DMS153 (cell line): ENCODE measurements around the gene RINL.
"Not testable (repeated sequence)": the region's sequence is repeated elsewhere in the genome, so short reads cannot be mapped to it uniquely, and the experiment has no call there.

ENCODE experiments used
- DNase-seq: peaks from one replicate; lab custom pipeline; 2025; lab: John Stamatoyannopoulos, UW

The RINL gene

GRCh38 chr19:38905620-38906019, 27.5 kb upstream of the RINL start:
- no peak for DNase-seq

- no peak for DNase-seq
Observed at GRCh38 chr19:38904581-38905539, 26.8 kb upstream of the RINL start.

GRCh38 chr19:38901683-38902082, 23.6 kb upstream of the RINL start:
- DNase-seq, result no peak

- no peak for DNase-seq
Observed at GRCh38 chr19:38900743-38901190, 22.7 kb upstream of the RINL start.

- no peak for DNase-seq
Observed at GRCh38 chr19:38900202-38900629, 22.1 kb upstream of the RINL start.

- DNase-seq, result peak; percentile 100
Observed at GRCh38 chr19:38899447-38900201, 21.5 kb upstream of the RINL start, which contains the start of the genes NFKBIB and SIRT2. TSS of gene NFKBIB (plus strand) at chr19:38899969. CDS start at chr19:38900033, 64 bp downstream. TSS of gene SIRT2 (minus strand) at chr19:38899618. CDS start at chr19:38899521, 97 bp downstream.

GRCh38 chr19:38898788-38899446, 20.8 kb upstream of the RINL start:
- no peak for DNase-seq

- DNase-seq, result no peak
Observed at GRCh38 chr19:38894968-38895367, 16.9 kb upstream of the RINL start.

GRCh38 chr19:38893341-38893771, 15.3 kb upstream of the RINL start:
- DNase-seq, result no peak

GRCh38 chr19:38892841-38893240, 14.8 kb upstream of the RINL start:
- no peak for DNase-seq

- no peak for DNase-seq
Observed at GRCh38 chr19:38891771-38892170, 13.7 kb upstream of the RINL start.

GRCh38 chr19:38890686-38891085, 12.6 kb upstream of the RINL start:
- no peak for DNase-seq

GRCh38 chr19:38889803-38890202, 11.7 kb upstream of the RINL start:
- DNase-seq, result no peak

GRCh38 chr19:38888876-38889275, 10.8 kb upstream of the RINL start:
- DNase-seq, result no peak

GRCh38 chr19:38884691-38885090, 6.6 kb upstream of the RINL start:
- DNase-seq, result not testable (repeated sequence)

GRCh38 chr19:38883286-38883685, 5.2 kb upstream of the RINL start:
- no peak for DNase-seq

GRCh38 chr19:38880882-38881609, 3.0 kb upstream of the RINL start:
- DNase-seq, result no peak

- DNase-seq, result no peak
Observed at GRCh38 chr19:38880076-38880881, 2.2 kb upstream of the RINL start.

- no peak for DNase-seq
Observed at GRCh38 chr19:38879400-38879751, 1.3 kb upstream of the RINL start.

- no peak for DNase-seq
Observed at GRCh38 chr19:38878575-38879399, 712 bp upstream of the RINL start.
